Kidney glomerular epithelial cell (primary cell): ENCODE data around the gene USP47.

Source experiments
- DNase-seq: peaks from one replicate; lab custom pipeline; 2025; lab: John Stamatoyannopoulos, UW

The USP47 gene

DNA sequence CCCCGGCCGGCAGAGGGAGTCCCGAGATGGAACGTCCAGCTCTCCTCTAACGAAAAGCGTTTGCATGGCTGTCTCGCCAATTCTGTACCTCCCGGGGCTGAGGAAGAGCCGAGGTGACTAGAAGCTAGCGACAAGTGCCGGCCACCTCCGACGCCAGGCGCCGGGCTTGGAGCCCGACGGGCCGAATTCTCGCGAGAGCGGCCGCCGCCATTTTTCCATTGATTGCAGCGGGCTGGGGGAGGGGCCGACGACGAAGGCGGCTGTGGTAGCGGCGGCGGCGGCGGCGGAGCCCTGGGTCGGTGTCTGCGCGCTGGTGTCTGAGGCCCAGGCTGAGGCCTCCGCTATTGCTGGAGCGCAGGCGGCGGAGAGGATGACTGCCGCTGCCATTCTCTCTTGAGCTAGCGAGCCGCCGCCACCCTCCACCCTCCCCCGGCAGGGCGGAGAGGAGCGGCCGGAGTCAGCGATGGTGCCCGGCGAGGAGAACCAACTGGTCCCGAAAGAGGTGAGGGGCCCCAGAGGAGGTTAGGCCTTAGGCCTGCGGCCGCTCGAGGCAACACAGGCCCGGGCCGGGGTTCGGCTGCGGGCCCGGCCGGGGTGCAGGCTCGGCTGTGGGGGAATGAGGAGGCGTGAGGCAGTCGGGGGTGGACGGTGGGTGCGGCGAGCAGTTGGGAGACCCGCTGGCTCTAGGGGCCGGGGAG lies at the start of gene USP47:
Gene USP47 (plus strand): TSS at position 250 of the 698 bp plus-strand sequence. CDS start 214 bp downstream, at position 464.
- DNase-seq, result peak; percentile 79

DNA sequence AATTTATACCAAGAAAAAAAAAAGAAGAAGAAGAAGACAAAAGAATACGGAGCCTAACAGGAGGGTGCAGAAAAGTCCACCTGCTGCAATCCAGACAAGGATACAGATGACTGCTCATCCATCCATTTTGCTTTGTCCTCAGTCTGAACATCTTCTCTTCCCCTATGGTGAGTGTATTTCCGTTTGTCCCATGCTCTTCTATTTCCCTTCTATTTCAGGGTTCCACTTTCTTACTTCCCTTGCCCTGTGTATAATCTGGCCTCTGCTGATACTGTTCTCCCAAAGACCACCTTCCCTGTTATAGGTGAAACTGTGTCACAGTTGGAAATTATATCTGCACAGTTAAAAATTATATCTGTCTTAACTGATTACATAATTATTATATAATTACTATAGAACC lies 48.7 kb upstream of the USP47 start:
- no peak for DNase-seq

- peak; percentile 16 for DNase-seq
Observed at GRCh38 chr11:11798586-11799438, 43.0 kb upstream of the USP47 start.

DNA sequence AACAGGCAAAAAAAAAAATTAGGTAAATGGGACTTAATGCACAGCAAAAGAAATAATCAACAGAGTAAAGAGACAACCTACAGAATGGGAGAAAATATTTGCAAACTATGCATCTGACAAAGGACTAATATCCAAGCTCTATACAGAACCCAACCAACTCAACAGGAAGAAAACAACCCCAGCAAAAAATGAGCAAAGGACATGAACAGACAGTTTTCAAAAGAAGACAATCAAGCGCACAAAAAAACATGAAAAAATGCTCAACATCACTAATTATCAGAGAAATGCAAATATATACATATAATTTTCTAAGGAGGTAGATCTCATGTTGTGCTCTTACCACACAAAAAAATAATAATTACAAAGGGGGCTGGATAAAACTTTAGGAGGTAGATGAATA lies 36.5 kb upstream of the USP47 start:
- no peak for DNase-seq

DNA sequence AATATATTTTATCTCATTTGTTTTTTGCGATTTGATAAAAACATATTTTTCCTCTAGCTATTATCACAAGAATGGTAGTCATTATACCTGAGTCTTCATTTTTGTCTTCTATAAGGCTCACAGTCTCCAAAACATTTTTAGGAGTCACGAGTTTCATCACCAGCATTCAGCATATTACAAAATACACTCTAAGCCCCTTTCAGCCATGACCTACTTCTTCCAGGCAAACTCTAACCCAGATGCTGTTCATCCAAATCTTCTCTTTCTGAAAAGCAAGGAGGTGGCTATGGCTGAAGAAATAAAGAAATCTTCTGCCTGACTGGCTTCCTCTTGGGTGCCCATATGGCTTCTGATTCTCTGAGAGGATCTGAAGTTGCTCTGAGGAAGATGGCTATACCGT lies 35.7 kb upstream of the USP47 start:
- no peak for DNase-seq

- no peak for DNase-seq
Observed at GRCh38 chr11:11806586-11806985, 35.2 kb upstream of the USP47 start.

DNA sequence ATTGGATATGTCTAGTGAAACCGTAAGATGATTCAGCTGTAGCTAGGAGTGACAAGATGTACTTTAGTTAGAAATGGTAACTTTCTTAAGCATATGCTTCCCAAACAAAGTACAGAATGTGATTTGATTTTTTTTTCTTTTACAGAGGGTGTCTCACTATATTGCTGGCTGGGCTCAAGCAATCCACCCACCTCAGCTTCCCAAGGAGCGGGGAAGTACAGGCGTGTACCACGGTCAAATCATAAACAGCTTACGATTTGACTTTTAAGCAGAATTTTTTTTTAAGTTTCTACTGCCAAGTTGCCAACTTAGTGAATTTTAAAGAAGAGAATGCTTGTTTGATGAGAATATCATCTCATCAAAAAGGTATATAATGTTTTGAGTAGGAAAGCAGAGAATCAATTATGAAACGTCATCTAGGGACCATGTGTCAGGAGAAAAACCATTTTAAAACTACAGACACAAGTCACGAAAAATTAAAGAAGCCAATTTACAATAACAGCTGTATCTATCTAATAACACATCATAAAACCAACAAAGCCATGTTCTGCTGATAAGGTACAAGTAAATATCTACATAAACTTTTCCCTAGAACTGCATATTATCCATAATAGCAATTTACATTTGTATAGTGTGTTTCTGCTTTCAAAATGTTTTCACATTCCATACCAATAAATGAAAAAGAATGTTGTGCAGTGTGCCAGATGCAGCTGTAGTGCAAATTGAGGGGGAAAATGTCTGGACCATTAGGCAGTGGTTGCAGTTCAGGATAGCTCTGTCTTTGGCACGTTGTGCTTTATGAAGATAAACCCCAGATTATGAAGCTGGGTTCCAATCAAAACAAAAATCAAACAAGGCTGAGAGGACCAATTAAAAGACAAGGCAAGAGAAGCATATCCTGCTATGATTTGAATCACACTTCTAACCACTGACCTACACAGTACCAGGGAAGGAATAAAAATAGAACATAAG lies 33.7 kb upstream of the USP47 start:
- no peak for DNase-seq

- DNase-seq, result no peak
Observed at GRCh38 chr11:11808992-11809615, 32.7 kb upstream of the USP47 start.

- no peak for DNase-seq
Observed at GRCh38 chr11:11810764-11811726, 30.7 kb upstream of the USP47 start.

DNA sequence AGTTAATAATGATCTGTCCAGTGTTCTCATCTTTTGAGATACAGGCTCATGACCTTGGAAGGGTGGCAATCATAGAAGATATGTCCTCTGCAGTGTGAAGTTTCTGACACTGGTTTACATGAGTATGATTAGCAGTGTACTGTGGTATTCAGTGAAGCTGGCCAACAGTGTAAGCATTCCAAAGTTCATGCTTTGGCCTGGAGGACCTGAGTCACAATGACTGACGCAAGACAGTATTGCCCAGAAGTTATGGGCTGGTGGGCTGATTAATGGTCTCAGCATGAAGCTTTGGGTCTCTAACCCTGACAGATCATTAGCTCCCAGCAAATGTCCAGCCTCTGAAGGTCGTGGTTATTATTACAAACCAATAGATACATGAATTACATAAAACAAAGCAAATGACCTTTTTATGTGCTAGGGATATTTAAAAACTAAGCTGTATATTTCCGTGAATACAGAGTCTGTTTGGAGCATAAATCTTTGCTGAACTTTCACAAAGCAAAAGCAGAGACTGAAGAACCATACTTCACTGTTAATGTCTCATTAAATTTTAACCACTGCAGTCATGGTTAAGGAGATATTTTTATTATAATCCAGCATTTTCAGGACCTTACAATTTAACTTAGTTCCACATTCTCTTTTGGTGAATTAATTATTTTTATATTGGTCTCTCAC lies 28.3 kb upstream of the USP47 start:
- DNase-seq, result peak; percentile 84

DNA sequence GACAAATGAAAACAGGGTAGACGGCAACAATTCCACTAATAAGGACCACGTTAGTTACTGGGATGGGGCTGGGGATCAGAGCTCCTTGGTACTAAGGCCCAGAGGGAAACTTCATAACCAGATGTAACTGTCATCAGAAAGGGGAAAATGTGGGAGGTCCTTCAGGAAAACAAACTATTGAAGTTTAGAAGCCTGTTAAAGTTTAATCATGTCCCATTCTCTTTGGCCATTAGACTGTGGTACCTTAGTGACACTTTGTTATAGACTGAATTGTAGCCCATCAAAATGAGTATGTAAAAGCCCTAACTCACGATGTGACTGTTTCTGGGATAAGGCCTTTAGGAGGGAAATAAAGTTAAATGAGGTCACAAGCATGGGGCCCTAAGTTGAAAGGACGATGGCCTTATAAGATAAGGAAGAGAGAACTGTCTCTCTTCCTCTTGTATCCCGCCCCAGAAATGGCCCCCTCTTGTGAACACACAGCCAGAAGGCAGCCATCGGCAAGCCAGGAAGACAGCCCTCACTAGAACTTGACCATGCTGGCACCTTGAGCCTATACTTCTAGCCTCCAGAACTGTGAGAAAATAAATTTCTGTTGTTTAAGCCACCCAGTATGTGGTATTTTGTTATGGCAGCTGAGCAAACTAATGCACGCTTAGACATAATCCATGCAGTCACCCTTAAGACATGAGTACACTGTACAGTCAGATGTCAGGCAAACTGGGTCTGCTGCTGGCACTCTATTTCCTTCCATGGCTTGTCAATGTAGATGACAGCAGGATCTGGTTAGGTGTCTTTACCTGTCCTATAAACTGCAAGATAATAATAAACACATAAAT lies 26.9 kb upstream of the USP47 start:
- no peak for DNase-seq

- no peak for DNase-seq
Observed at GRCh38 chr11:11816511-11817314, 25.1 kb upstream of the USP47 start.

GRCh38 chr11:11817957-11818356 lies 23.8 kb upstream of the USP47 start:
- no peak for DNase-seq

- no peak for DNase-seq
Observed at GRCh38 chr11:11818529-11819121, 23.1 kb upstream of the USP47 start.

GRCh38 chr11:11821899-11822298 lies 19.9 kb upstream of the USP47 start:
- DNase-seq, result peak; percentile 85

- no peak for DNase-seq
Observed at GRCh38 chr11:11822946-11823345, 18.8 kb upstream of the USP47 start.

DNA sequence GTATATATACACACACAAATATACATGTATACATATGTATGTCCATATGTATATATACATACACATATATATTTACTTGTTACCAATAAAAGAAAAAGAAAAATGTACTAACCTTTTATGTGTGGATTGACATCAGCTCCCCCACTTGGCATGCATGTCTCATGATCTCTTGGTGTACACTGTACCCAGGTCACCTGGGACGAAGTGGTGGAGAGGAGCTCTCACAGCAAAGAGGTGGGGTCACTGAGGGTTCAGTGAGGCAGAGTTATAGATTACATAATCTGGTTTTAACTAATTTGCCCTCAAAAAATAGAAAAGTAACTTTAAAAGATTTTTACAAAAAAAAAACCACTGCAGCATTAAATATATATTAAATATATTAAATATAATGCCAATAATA lies 15.5 kb upstream of the USP47 start:
- DNase-seq, result no peak

DNA sequence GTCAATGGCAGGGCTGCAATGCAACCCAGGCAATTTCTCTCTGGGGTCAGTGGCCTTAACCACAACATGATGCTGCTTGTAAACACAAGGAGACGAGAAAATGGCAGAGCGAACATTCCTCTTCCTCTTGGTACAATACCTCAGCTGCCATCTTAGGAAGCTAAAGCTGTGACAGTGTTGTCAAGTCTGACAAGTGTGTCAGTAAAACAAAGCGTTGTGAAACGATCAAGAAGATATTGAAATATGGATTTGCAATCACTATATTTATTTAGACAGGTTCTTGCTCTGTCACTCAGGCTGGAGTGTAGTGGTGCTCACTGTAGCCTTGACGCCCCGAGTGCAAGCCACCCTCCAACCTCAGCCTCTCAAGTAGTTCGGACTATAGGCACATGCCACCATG lies 14.5 kb upstream of the USP47 start:
- DNase-seq, result no peak
